BLaER1 (cell line): ENCODE data around the gene NCBP3.
"Not testable (repeated sequence)": the region's sequence is repeated elsewhere in the genome, so short reads cannot be mapped to it uniquely, and the experiment has no call there.

Experiments used
- H3K27ac ChIP-seq: shearing (Covaris generic); formaldehyde crosslinking; 2 replicates; pipeline ENCODE4 v1.8.1; 2022
- H3K27me3 ChIP-seq: shearing (Covaris generic); formaldehyde crosslinking; 2 replicates; pipeline ENCODE4 v1.8.1; 2022
- H3K36me3 ChIP-seq: shearing (Covaris generic); formaldehyde crosslinking; 2 replicates; pipeline ENCODE4 v1.8.1; 2022
- H3K4me1 ChIP-seq: shearing (Covaris generic); formaldehyde crosslinking; 2 replicates; pipeline ENCODE4 v1.8.1; 2022
- H3K4me2 ChIP-seq: shearing (Covaris generic); formaldehyde crosslinking; 2 replicates; pipeline ENCODE4 v1.8.1; 2022
- H3K4me3 ChIP-seq: shearing (Covaris generic); formaldehyde crosslinking; 2 replicates; pipeline ENCODE4 v1.8.1; 2022
- H3K9ac ChIP-seq: shearing (Covaris generic); formaldehyde crosslinking; 2 replicates; pipeline ENCODE4 v1.8.1; 2022
- H3K9me3 ChIP-seq: shearing (Covaris generic); formaldehyde crosslinking; 2 replicates; pipeline ENCODE4 v1.8.1; 2022
- H4K20me1 ChIP-seq: shearing (Covaris generic); formaldehyde crosslinking; 2 replicates; pipeline ENCODE4 v1.8.1; 2022
- Cebpa-rat ChIP-seq: shearing (Covaris generic); IDR thresholded peaks from 2 replicates; pipeline ENCODE4 v1.8.1; 2022

Gene NCBP3

GRCh38 chr17:3867106-3867505 lies 21.1 kb upstream of the NCBP3 start:
- peaks cover under 1% of the 10 kb centered on the region for H3K36me3 ChIP-seq
- H3K27ac ChIP-seq = peak overlapping the region; percentile 62
- no peaks in the 10 kb centered on the region for H3K27me3 ChIP-seq
- no peak overlapping the region for H3K9ac ChIP-seq
- TF ChIP-seq Cebpa-rat = no peak
- H3K9me3 ChIP-seq = no peaks in the 10 kb centered on the region
- H4K20me1 ChIP-seq = no peaks in the 10 kb centered on the region
- H3K4me3 ChIP-seq = no peak overlapping the region
- peaks cover 74% of the 10 kb centered on the region for H3K4me1 ChIP-seq
- H3K4me2 ChIP-seq = 0 out of 2 replicates have a peak overlapping the region, but pooled peaks have one; percentile 27

- Histone ChIP-seq H3K9ac (no peak overlapping the region), H3K4me3 (no peak overlapping the region), H4K20me1 (no peaks in the 10 kb centered on the region), H3K4me1 (peaks cover 66% of the 10 kb centered on the region), H3K27ac (no peak overlapping the region), H3K4me2 (peak overlapping the region; percentile 87; the same call in 1 of the 2 replicates), H3K27me3 (no peaks in the 10 kb centered on the region), H3K9me3 (no peaks in the 10 kb centered on the region), H3K36me3 (peaks cover 4% of the 10 kb centered on the region)
- TF ChIP-seq Cebpa-rat = no peak
These were observed 20.2 kb upstream of the NCBP3 start for GRCh38 chr17:3866276-3866675.

GRCh38 chr17:3865176-3865575 lies 19.1 kb upstream of the NCBP3 start:
- Histone ChIP-seq H3K27me3 (no peaks in the 10 kb centered on the region), H3K9me3 (no peaks in the 10 kb centered on the region), H3K4me2 (peak overlapping the region; percentile 87), H3K36me3 (peaks cover 13% of the 10 kb centered on the region), H3K4me1 (peaks cover 55% of the 10 kb centered on the region), H3K9ac (peak overlapping the region; percentile 52), H3K4me3 (no peak overlapping the region), H4K20me1 (no peaks in the 10 kb centered on the region), H3K27ac (peak overlapping the region; percentile 56)
- TF ChIP-seq Cebpa-rat = no peak

DNA sequence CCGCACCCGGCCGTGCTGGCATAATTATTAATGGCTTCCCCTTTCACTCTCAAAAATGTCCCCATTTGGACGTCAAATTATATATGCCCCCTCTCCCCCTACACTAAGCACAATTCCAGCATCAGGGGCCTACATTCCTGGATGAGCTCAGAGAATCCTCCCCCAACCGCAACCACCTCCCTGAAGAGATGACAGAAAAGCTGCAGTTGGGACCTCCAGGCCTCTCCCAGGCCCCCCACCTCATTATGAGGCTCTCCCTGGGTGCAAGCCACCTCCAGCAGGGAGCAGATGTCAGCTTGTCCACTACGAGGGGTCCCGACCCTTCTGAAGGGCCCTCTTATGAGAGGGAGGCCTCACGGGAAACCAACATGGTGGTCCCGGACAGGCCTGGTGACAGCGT lies 18.5 kb upstream of the NCBP3 start:
- H3K4me3 ChIP-seq = no peak overlapping the region
- peak overlapping the region; percentile 87 for H3K4me2 ChIP-seq
- H3K27me3 ChIP-seq = no peaks in the 10 kb centered on the region
- peaks cover 48% of the 10 kb centered on the region for H3K4me1 ChIP-seq
- H3K9ac ChIP-seq = peak overlapping the region; percentile 52; the same call in 1 of the 2 replicates
- H3K36me3 ChIP-seq = peaks cover 13% of the 10 kb centered on the region
- TF ChIP-seq Cebpa-rat = no peak
- H3K27ac ChIP-seq = peak overlapping the region; percentile 56
- H4K20me1 ChIP-seq = no peaks in the 10 kb centered on the region
- no peaks in the 10 kb centered on the region for H3K9me3 ChIP-seq

DNA sequence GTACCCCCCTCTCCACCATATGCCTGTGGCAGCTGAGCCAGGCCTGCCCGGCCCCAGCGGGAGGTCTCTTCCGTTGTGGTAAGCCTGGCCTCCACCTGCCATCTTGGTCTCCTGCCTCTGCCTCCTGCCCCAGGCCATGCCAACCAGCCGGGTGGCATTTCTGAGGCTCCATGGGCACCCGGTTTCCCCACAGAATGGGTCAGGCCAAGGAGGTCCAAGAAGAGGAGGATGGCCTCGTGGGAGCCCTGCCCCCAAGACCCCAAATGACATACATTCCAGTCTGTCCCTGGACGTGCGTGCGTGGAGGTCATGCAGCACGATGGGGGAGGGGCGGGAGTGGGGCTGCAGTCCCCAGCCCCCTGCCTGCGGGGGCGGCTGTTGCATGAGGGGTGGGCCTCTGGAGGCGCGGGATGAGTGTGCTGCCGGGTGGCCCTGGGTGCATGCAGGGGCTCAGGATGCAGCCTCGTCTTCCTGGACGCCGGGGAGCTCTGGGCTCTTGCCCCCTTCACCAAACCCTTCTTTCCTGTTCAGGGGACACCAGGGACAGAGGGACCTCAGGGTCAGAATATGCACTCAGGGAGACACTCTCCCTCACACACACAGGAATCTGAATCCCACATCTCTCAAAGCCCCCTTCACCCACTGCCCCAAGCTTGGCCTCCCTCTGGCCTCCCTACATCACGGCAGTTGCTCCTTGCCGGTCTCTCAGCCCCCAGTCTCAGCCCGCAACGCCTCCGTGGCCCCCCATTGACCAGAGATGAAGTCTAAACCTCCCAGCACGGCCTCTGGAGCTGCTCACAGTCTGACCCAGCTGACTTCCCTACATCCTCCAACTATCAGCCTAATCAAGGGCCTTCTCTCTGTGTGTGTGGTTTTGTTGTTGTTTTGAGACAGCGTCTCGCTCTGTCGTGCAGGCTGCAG lies 16.0 kb upstream of the NCBP3 start:
- Histone ChIP-seq H3K4me2 (no peak overlapping the region), H3K36me3 (peaks cover 13% of the 10 kb centered on the region), H3K4me1 (peaks cover 29% of the 10 kb centered on the region), H4K20me1 (no peaks in the 10 kb centered on the region), H3K4me3 (no peak overlapping the region), H3K9ac (no peak overlapping the region), H3K9me3 (no peaks in the 10 kb centered on the region), H3K27me3 (no peaks in the 10 kb centered on the region), H3K27ac (peak overlapping the region; percentile 26; the same call in 1 of the 2 replicates)
- no peak for TF ChIP-seq Cebpa-rat

DNA sequence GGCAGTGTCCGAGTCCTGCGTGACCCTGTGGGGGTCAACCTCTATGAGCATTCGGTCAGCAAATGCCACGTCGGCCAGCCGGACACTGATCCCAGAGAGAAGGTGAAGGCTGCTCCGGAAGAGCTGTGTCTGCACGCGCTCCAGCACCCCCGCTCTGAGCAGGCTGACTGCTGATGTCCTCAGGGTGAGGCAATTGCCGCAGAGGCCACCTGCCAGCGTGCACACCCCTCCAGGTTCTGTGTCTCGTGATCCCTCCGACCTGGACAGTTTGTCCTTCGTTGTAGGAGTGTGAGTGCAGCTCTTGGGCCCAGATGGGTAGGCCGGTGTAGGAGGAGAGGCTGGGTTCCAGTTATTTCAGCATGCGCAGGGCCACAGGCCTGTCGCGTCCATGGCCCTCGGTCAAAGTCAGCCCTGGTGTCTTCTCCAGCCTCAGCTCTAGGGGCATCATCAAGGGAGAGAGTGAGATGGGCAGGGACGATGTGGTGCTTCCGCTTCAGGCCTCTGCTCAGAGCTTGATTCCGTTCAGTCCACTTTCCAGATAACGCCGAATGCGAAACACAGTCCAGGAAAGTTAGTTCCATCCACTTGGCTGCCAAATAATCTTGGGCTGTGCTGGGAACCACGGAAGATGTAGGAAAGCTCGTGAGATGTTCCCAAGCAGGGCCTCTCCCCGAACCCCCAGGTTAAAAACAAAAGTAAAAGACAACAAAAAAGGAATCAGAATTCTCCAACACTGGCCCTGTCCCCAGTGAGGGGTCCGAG lies 15.1 kb upstream of the NCBP3 start:
- H3K4me1 ChIP-seq = peaks cover 24% of the 10 kb centered on the region

DNA sequence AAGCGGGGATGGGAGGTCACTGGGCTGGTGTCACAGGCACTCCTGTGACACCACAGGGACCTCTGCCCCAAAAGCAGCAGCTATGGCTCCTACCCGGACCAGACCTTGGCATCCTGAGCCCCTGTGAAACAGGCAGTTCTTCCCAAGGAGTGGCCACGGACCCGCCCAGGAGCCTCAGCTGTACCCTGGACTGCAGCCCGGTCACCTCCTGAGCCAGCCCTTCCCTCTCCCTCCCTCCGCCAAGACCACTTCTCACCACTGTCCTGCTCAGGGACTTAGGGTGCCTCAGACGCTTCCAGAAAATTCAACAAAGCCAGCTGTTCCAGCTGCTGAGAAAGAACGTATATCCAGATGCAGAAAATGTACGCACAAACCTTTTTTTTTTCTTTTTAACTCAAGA lies 13.9 kb upstream of the NCBP3 start:
- Histone ChIP-seq H3K4me2 (no peak overlapping the region), H3K4me3 (no peak overlapping the region), H4K20me1 (no peaks in the 10 kb centered on the region), H3K9ac (no peak overlapping the region), H3K27ac (no peak overlapping the region), H3K9me3 (no peaks in the 10 kb centered on the region), H3K36me3 (peaks cover 13% of the 10 kb centered on the region), H3K4me1 (peaks cover 12% of the 10 kb centered on the region), H3K27me3 (no peaks in the 10 kb centered on the region)
- TF ChIP-seq Cebpa-rat = no peak

More for the DNA sequence above, 15.1 kb upstream of the NCBP3 start:
- no peak overlapping the region for H3K9ac ChIP-seq
- no peak overlapping the region for H3K27ac ChIP-seq
- no peak overlapping the region for H3K4me3 ChIP-seq
- no peaks in the 10 kb centered on the region for H4K20me1 ChIP-seq
- no peak for TF ChIP-seq Cebpa-rat
- no peak overlapping the region for H3K4me2 ChIP-seq
- H3K9me3 ChIP-seq = no peaks in the 10 kb centered on the region
- no peaks in the 10 kb centered on the region for H3K27me3 ChIP-seq
- H3K36me3 ChIP-seq = peaks cover 13% of the 10 kb centered on the region

GRCh38 chr17:3857261-3858105 lies 11.4 kb upstream of the NCBP3 start:
- H3K27ac ChIP-seq = no peak overlapping the region
- H3K4me3 ChIP-seq = no peak overlapping the region
- no peaks in the 10 kb centered on the region for H3K9me3 ChIP-seq
- H3K36me3 ChIP-seq = peaks cover 13% of the 10 kb centered on the region
- no peak for TF ChIP-seq Cebpa-rat
- no peaks in the 10 kb centered on the region for H4K20me1 ChIP-seq
- H3K4me1 ChIP-seq = peaks cover 7% of the 10 kb centered on the region
- H3K9ac ChIP-seq = no peak overlapping the region
- H3K27me3 ChIP-seq = no peaks in the 10 kb centered on the region
- H3K4me2 ChIP-seq = no peak overlapping the region

GRCh38 chr17:3854204-3854603 lies 8.2 kb upstream of the NCBP3 start:
- H3K36me3 ChIP-seq, H3K27ac ChIP-seq, H3K27me3 ChIP-seq, H4K20me1 ChIP-seq, H3K4me2 ChIP-seq, H3K4me3 ChIP-seq, H3K9ac ChIP-seq, H3K9me3 ChIP-seq: not testable (repeated sequence)
- H3K4me1 ChIP-seq = peaks cover 11% of the 10 kb centered on the region
